ENCODE data around the gene STK39. TPM values are rescaled to one million over a fixed set of nuclear protein-coding genes. Genes with fewer than 3 reads are reported as not detected.

STK39 gene
- total RNA-seq, 1 donor = 2.7 TPM

GRCh38 chr2:167966937-167967913 is 280.2 kb downstream of the STK39 start:
- DNase-seq (ENCODE audit: low read depth in 2 of 3, low spot score in 2 of 3) = no peak

GRCh38 chr2:167965907-167966761 is 281.3 kb downstream of the STK39 start:
- no peak for DNase-seq (ENCODE audit: low read depth in 2 of 3, low spot score in 2 of 3)

- peak in 1 of 3 donors; percentile 21 for DNase-seq (ENCODE audit: low read depth in 2 of 3, low spot score in 2 of 3)
These were observed 282.6 kb downstream of the STK39 start for GRCh38 chr2:167964650-167965413.

- no peak for DNase-seq (ENCODE audit: low read depth in 2 of 3, low spot score in 2 of 3)
These were observed 283.3 kb downstream of the STK39 start for GRCh38 chr2:167963899-167964649.

GRCh38 chr2:167962436-167963226 is 284.8 kb downstream of the STK39 start:
- DNase-seq (ENCODE audit: low read depth in 2 of 3, low spot score in 2 of 3) = no peak

- no peak for DNase-seq (ENCODE audit: low read depth in 2 of 3, low spot score in 2 of 3)
These were observed 285.8 kb downstream of the STK39 start for GRCh38 chr2:167961536-167962048.

GRCh38 chr2:167960089-167960747 is 287.2 kb downstream of the STK39 start:
- DNase-seq (ENCODE audit: low read depth in 2 of 3, low spot score in 2 of 3) = no peak

GRCh38 chr2:167957662-167958061 is 289.7 kb downstream of the STK39 start:
- DNase-seq (ENCODE audit: low read depth in 2 of 3, low spot score in 2 of 3) = no peak

- DNase-seq (ENCODE audit: low read depth in 2 of 3, low spot score in 2 of 3) = no peak
These were observed 292.0 kb downstream of the STK39 start for GRCh38 chr2:167955264-167955906.

- no peak for DNase-seq (ENCODE audit: low read depth in 2 of 3, low spot score in 2 of 3)
These were observed 292.9 kb downstream of the STK39 start for GRCh38 chr2:167954495-167954894.

- DNase-seq (ENCODE audit: low read depth in 2 of 3, low spot score in 2 of 3) = no peak
These were observed 293.6 kb downstream of the STK39 start for GRCh38 chr2:167953776-167954175.

- DNase-seq (ENCODE audit: low read depth in 2 of 3, low spot score in 2 of 3) = no peak
These were observed 296.8 kb downstream of the STK39 start for GRCh38 chr2:167950571-167950970.

GRCh38 chr2:167946441-167946841 is 301.0 kb downstream of the STK39 start:
- DNase-seq (ENCODE audit: low read depth in 2 of 3, low spot score in 2 of 3) = no peak

- DNase-seq (ENCODE audit: low read depth in 2 of 3, low spot score in 2 of 3) = no peak
These were observed 301.6 kb downstream of the STK39 start for GRCh38 chr2:167945660-167946368.

GRCh38 chr2:167944825-167945659 is 302.4 kb downstream of the STK39 start:
- DNase-seq (ENCODE audit: low read depth in 2 of 3, low spot score in 2 of 3) = no peak

GRCh38 chr2:167943897-167944296 is 303.5 kb downstream of the STK39 start:
- no peak for DNase-seq (ENCODE audit: low read depth in 2 of 3, low spot score in 2 of 3)

All from hematopoietic multipotent progenitor cell (in vitro differentiated cells).